ENCODE results near the gene SOX5. TPM values are rescaled to one million over a fixed set of nuclear protein-coding genes. Genes with fewer than 3 reads are reported as not detected.
"Not testable (repeated sequence)": the region's sequence is repeated elsewhere in the genome, so short reads cannot be mapped to it uniquely, and the experiment has no call there.

Gene SOX5
- total RNA-seq, 1 experiment from 2014 or later, result 0.52 TPM

GRCh38 chr12:23491029-23491428 lies 458.4 kb downstream of the SOX5 start:
- DNase-seq (ENCODE audit: low read depth, low spot score); RAD21 ChIA-PET (ENCODE audit: low non-redundant PET in 1 of 2, low total read pairs in 2 of 2, uncharacterized antibody in 2 of 2, unreplicated experiment in 2 of 2); H3K9me2 ChIP-seq (ENCODE audit: insufficient read depth); intact Hi-C loops (cut with micrococcal nuclease); H3K4me1 ChIP-seq (ENCODE audit: control insufficient read depth in 1 of 2, insufficient read depth in 2 of 2, low read length in 2 of 2); ATAC-seq; BruUV-seq (replicated peaks); H3K4me3 ChIP-seq (replicated peaks in 1 of 2; ENCODE audit: low read depth in 1 of 2, low read length in 2 of 2); H3K27me3 ChIP-seq (ENCODE audit: insufficient read depth, low read length); H3K79me2 ChIP-seq (ENCODE audit: insufficient read depth, low read length); H3K4me2 ChIP-seq (ENCODE audit: low read length); H3K9ac ChIP-seq (ENCODE audit: low read length); H2AFZ ChIP-seq (ENCODE audit: low read depth, low read length, poor library complexity, severe bottlenecking); POLR2A ChIA-PET; H3K27ac ChIP-seq (ENCODE audit: low read depth, low read length); CTCF ChIA-PET; H3K36me3 ChIP-seq (ENCODE audit: control insufficient read depth in 1 of 2, insufficient read depth in 2 of 2, low read length in 2 of 2); H4K20me1 ChIP-seq (ENCODE audit: insufficient read depth): not testable (repeated sequence)
- peaks cover 13 to 23% of the 10 kb centered on the region in 2 experiments; a peak in 2 of 4 replicates for H3K9me3 ChIP-seq (ENCODE audit: control insufficient read depth in 1 of 2, insufficient read depth in 1 of 2, low read depth in 1 of 2, low read length in 2 of 2)

- no peaks in the 10 kb centered on the region for H3K79me2 ChIP-seq (ENCODE audit: insufficient read depth, low read length)
- peaks cover 14 to 16% of the 10 kb centered on the region in 2 experiments; a peak in 2 of 4 replicates for H3K9me3 ChIP-seq (ENCODE audit: control insufficient read depth in 1 of 2, insufficient read depth in 1 of 2, low read depth in 1 of 2, low read length in 2 of 2)
- no peak for TF ChIP-seq SRF (IDR thresholded peaks at IDR 0.05; ENCODE audit: low read depth)
- no peak for TF ChIP-seq CTCF (IDR thresholded peaks at IDR 0.05 in 2 of 3, conservative IDR thresholded peaks at IDR 0.05 in 1 of 3; ENCODE audit: borderline replicate concordance in 1 of 3, insufficient read depth in 1 of 3, low read depth in 2 of 3, low read length in 2 of 3)
- TF ChIP-seq ELF1 (IDR thresholded peaks at IDR 0.05; ENCODE audit: borderline replicate concordance, low read depth), result no peak
- no peak for TF ChIP-seq TCF7L2 (IDR thresholded peaks at IDR 0.05; ENCODE audit: borderline replicate concordance, extremely low read depth, insufficient read depth, insufficient read length)
- TF ChIP-seq FOSL1 (IDR thresholded peaks at IDR 0.05; ENCODE audit: low read depth), result no peak
- no peak for TF ChIP-seq ATF3 (IDR thresholded peaks at IDR 0.05)
- no peak for TF ChIP-seq EZH2phosphoT487 (IDR thresholded peaks at IDR 0.05; ENCODE audit: borderline replicate concordance)
- TF ChIP-seq ZFX (IDR thresholded peaks at IDR 0.05), result no peak
- TF ChIP-seq ZBTB33 (IDR thresholded peaks at IDR 0.05; ENCODE audit: extremely low read depth, insufficient replicate concordance, low read length), result no peak
- no peak for TF ChIP-seq CEBPB (IDR thresholded peaks at IDR 0.05; ENCODE audit: low read depth)
- no peak for TF ChIP-seq EZH2 (IDR thresholded peaks at IDR 0.05)
- TF ChIP-seq POLR2A (IDR thresholded peaks at IDR 0.05; ENCODE audit: borderline replicate concordance, extremely low read depth, insufficient read depth, insufficient read length), result no peak
- TF ChIP-seq YY1 (IDR thresholded peaks at IDR 0.05; ENCODE audit: extremely low read depth, insufficient replicate concordance, low read depth, low read length), result no peak
- TF ChIP-seq ZNF274 (IDR thresholded peaks at IDR 0.05; ENCODE audit: low read depth, low read length), result no peak
- TF ChIP-seq SIN3A (IDR thresholded peaks at IDR 0.05; ENCODE audit: low read depth), result no peak
- TF ChIP-seq SP1 (IDR thresholded peaks at IDR 0.05; ENCODE audit: low read depth), result no peak
- no peak overlapping the region for H3K4me2 ChIP-seq (ENCODE audit: low read length)
- DNase-seq (ENCODE audit: low read depth, low spot score) (no peak), ATAC-seq (no peak)
- no peak overlapping the region for H3K4me3 ChIP-seq (replicated peaks in 1 of 2; ENCODE audit: low read depth in 1 of 2, low read length in 2 of 2)
- H3K9ac ChIP-seq (ENCODE audit: low read length), result no peak overlapping the region
- no peaks in the 10 kb centered on the region for H3K9me2 ChIP-seq (ENCODE audit: insufficient read depth)
- no peaks in the 10 kb centered on the region for H3K36me3 ChIP-seq (ENCODE audit: control insufficient read depth in 1 of 2, insufficient read depth in 2 of 2, low read length in 2 of 2)
- no peaks in the 10 kb centered on the region; the same call in 1 of the 2 replicates for H4K20me1 ChIP-seq (ENCODE audit: insufficient read depth)
- BruUV-seq (replicated peaks), result no TSS peak
- ChIA-PET RAD21 (ENCODE audit: low non-redundant PET in 1 of 2, low total read pairs in 2 of 2, uncharacterized antibody in 2 of 2, unreplicated experiment in 2 of 2) (no interaction called here), POLR2A (no interaction called here), CTCF (no interaction called here)
- no peak overlapping the region for H2AFZ ChIP-seq (ENCODE audit: low read depth, low read length, poor library complexity, severe bottlenecking)
- intact Hi-C loops (cut with micrococcal nuclease), result no loop called here
- H3K27ac ChIP-seq (ENCODE audit: low read depth, low read length), result no peak overlapping the region
- H3K4me1 ChIP-seq (ENCODE audit: control insufficient read depth in 1 of 2, insufficient read depth in 2 of 2, low read length in 2 of 2), result no peaks in the 10 kb centered on the region
- no peaks in the 10 kb centered on the region for H3K27me3 ChIP-seq (ENCODE audit: insufficient read depth, low read length)
Observed at GRCh38 chr12:23488130-23488529, 461.3 kb downstream of the SOX5 start.
